ENCODE data around the gene TMEM272.
"Not testable (repeated sequence)": the region's sequence is repeated elsewhere in the genome, so short reads cannot be mapped to it uniquely, and the experiment has no call there.

The TMEM272 gene

GRCh38 chr13:51824712-51825111 is 20.3 kb downstream of the TMEM272 start:
- DNase-seq (ENCODE audit: low read depth), result not testable (repeated sequence)

- DNase-seq (ENCODE audit: low read depth), result no peak
Observed at GRCh38 chr13:51823863-51824262, 21.1 kb downstream of the TMEM272 start.

GRCh38 chr13:51823359-51823758 is 21.6 kb downstream of the TMEM272 start:
- DNase-seq (ENCODE audit: low read depth), result no peak

GRCh38 chr13:51822106-51822815 is 22.7 kb downstream of the TMEM272 start:
- no peak for DNase-seq (ENCODE audit: low read depth)

GRCh38 chr13:51821606-51822005 is 23.4 kb downstream of the TMEM272 start:
- DNase-seq (ENCODE audit: low read depth), result no peak

- DNase-seq (ENCODE audit: low read depth), result no peak
Observed at GRCh38 chr13:51820016-51820597, 24.9 kb downstream of the TMEM272 start.

GRCh38 chr13:51819544-51819943 is 25.4 kb downstream of the TMEM272 start:
- DNase-seq (ENCODE audit: low read depth), result no peak

GRCh38 chr13:51818781-51819511 is 26.0 kb downstream of the TMEM272 start:
- DNase-seq (ENCODE audit: low read depth), result no peak

- no peak for DNase-seq (ENCODE audit: low read depth)
Observed at GRCh38 chr13:51818276-51818675, 26.7 kb downstream of the TMEM272 start.

GRCh38 chr13:51817717-51818116 is 27.3 kb downstream of the TMEM272 start:
- no peak for DNase-seq (ENCODE audit: low read depth)

- DNase-seq (ENCODE audit: low read depth), result no peak
Observed at GRCh38 chr13:51816604-51817249, 28.2 kb downstream of the TMEM272 start.

GRCh38 chr13:51815848-51816247 is 29.1 kb downstream of the TMEM272 start:
- DNase-seq (ENCODE audit: low read depth), result no peak

- DNase-seq (ENCODE audit: low read depth), result peak; percentile 66
Observed at GRCh38 chr13:51814825-51815650, 29.9 kb downstream of the TMEM272 start.

GRCh38 chr13:51814071-51814470 is 30.9 kb downstream of the TMEM272 start:
- DNase-seq (ENCODE audit: low read depth), result no peak

GRCh38 chr13:51811920-51812451 is 33.0 kb downstream of the TMEM272 start:
- no peak for DNase-seq (ENCODE audit: low read depth)

- no peak for DNase-seq (ENCODE audit: low read depth)
Observed at GRCh38 chr13:51811046-51811445, 33.9 kb downstream of the TMEM272 start.

GRCh38 chr13:51808811-51809210 is 36.2 kb downstream of the TMEM272 start:
- no peak for DNase-seq (ENCODE audit: low read depth)

GRCh38 chr13:51807041-51807440 is 37.9 kb downstream of the TMEM272 start:
- no peak for DNase-seq (ENCODE audit: low read depth)

- no peak for DNase-seq (ENCODE audit: low read depth)
Observed at GRCh38 chr13:51806566-51806965, 38.4 kb downstream of the TMEM272 start.

GRCh38 chr13:51805925-51806324 is 39.1 kb downstream of the TMEM272 start:
- no peak for DNase-seq (ENCODE audit: low read depth)

- no peak for DNase-seq (ENCODE audit: low read depth)
Observed at GRCh38 chr13:51805313-51805712, 39.7 kb downstream of the TMEM272 start.
